GM18861 (cell line): ENCODE data around the gene CERS5.
"Not testable (repeated sequence)": the region's sequence is repeated elsewhere in the genome, so short reads cannot be mapped to it uniquely, and the experiment has no call there.

Experiments used
- ATAC-seq: cut with Tn5 transposase; IDR thresholded peaks from one replicate; pipeline ENCODE4 v1.9.1; 2021; ENCODE audit not compliant: unreplicated experiment

The CERS5 gene

DNA sequence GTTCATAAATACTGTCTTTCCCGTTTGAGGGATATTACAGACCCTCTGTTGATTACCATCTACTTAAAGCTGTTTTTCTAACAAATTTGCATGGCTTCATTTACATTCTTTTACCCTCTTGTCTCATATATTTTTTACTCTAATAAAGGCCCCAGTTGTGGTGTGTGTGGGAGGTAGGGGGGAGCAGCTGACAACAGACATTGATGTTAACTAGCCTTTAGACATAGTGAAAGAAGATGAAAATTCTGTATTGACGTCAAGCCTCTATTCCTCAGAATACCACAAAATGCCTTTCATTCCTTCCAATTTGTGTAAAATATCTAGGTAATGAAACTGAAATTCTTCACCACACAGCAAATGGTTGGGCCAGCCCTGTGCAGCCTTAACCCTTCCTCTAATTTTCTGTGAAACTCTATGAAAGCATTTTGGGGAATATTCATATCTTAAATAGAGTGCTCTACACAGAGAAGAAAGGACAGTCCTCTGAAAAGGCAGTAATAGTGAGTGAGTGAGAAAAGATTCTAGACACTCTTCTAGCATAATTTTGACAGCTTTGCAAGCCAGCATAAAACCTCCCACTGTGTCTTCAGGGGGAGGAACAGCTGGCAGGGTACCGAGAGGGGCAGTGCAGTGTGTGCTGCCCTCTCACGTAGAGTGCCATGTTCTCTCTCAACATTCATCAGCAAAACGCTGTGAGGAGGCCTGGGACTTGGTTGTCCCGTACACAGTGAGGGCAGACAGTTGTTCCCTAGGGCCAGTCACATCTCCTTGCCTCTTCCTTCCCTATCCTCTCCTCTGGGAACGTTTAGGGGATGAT lies 20.1 kb upstream of the CERS5 start:
- no peak for ATAC-seq

DNA sequence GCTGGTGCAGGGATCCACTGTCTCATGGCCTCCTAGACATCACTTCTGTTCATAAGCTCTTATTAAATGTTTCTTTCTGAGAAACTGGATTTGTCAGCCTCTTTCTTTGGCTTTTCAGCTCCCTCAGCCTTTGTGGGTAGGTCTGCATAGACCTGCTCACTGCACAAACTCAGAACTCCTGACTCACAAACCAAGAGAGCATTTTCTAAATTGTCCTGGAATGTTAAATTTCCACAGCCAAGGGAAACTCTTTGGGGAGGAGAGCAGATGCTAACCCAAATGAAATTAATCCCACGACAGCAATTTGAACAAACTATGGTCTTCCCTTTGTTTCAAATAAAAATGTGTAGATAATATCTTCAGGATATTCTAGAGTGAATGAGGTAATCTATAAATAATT lies 19.5 kb upstream of the CERS5 start:
- no peak for ATAC-seq

DNA sequence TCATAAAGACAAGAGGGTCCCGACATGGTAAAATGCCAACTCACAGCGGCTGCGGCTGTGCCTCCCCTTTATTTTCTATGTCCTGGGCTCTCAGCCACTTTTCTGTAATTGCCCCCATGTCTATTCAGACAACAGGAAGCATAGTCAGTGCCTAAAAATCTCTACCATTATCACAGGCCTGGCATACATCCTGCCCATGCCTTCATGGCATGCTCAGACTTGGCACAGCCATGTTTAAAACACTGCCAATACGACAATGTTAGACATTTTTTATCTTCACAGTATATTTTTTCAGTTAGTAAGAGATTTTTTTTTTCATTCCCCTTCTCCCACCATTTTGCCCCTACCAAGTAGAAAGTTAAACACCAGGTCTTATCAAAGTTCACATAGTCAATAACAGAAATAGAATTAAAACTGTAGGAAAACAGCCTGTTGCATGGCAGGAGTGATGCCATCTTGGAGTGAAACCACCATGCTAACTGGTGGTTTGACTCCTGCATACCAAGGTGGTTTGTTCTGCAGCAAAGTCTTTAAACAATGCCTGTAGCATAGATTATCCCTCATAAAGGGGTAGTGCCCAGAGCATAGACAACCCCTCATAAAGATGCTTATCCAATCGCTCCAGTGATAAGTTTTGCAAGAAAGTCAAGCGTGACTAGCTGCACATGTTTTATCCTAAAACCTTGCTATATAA lies 18.9 kb upstream of the CERS5 start:
- ATAC-seq: no peak

DNA sequence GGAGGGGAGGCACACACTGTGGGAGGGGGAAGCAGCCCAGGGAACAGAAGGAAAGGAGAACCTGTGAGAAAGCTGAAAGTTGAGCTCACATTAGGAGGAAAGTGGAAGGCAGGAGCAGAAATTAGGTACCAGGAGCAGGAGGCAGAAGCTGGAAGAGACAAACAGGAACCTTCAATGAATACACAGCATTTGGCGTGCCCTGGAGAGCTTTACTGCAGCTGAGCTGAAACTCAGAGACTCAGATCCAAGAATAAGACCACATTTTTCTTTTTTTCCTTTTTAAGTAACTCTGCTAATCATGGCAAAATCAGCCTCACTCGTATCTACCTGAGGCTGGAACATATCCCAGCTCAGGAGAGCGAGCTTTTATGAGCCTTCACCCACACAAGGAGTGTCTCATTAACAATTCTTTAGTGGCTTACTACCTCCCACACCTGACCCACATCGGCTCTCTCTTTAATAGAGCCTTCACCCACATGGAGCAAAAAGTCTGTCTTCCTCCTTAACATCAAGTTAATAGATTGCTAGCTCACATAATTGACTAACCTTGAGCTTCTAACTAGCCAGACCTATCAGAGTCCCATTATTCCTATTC lies 18.2 kb upstream of the CERS5 start:
- ATAC-seq: no peak

DNA sequence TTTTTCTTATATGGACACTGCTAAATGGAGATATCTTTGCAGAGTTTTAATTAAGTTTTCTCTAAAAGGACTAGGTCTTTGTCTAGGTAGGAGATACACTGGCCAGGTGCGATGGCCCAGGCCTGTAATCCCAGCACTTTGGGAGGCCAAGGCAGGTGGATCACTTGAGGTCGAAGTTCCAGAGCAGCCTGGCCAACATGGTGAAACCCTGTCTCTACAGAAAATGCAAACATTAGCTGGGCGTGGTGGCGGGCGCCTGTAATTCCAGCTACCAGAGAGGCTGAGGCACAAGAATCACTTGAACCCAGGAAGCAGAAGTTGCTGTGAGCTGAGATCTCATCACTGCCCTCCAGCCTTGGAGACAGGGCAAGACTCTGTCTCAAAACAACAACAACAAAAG lies 17.1 kb upstream of the CERS5 start:
- ATAC-seq: no peak

DNA sequence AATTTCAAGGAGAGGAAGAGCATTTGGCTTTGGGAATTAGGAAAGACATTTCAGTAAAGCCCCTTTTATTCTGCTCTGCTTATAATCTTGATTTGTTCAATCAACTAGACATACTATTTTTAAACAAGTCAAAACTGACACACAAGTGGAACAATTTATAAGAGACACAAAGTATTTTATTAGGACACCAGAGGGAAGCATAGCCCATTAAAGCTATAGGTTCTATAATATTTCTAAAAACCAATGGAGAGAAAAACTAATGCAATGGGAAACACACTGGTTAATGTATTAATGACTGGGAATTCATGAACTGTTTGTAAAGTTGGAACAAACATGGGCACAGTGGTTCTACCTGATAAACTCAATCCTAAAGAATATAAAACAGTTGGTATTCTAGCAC lies 15.3 kb upstream of the CERS5 start:
- ATAC-seq: no peak

DNA sequence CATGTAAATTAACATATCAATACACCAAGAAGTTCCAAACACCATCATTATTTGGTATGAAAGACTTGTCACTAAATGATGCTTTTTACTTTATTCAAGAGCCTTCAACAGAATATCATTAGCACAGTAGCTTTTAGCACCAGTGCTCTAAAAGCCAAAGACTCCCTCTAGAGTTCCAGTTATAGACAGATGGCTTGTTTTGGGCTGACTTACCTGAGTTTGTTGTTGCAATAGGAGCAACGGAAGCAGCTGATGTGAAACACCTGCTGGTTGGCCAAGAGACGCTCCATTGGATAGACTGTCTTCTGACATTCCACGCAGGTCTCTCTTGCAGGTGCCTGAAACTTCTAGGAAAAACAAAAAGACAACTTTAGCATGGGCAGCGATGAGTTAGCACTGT lies 14.5 kb upstream of the CERS5 start:
- no peak for ATAC-seq

DNA sequence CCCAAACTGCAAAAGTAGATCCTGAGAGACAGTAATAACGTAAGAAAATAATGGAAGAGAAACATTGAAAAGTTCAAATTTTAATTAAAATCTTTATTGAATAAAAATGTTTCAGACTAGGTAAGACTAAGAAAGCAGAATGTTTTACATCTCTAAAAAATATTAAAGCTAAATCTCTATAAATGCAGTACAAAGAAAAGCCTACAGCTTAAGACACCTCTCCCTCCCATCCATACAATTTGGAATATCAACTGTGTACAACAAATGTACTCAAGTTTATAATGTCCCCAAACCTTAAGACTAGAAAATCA lies 8.5 kb upstream of the CERS5 start:
- no peak for ATAC-seq

DNA sequence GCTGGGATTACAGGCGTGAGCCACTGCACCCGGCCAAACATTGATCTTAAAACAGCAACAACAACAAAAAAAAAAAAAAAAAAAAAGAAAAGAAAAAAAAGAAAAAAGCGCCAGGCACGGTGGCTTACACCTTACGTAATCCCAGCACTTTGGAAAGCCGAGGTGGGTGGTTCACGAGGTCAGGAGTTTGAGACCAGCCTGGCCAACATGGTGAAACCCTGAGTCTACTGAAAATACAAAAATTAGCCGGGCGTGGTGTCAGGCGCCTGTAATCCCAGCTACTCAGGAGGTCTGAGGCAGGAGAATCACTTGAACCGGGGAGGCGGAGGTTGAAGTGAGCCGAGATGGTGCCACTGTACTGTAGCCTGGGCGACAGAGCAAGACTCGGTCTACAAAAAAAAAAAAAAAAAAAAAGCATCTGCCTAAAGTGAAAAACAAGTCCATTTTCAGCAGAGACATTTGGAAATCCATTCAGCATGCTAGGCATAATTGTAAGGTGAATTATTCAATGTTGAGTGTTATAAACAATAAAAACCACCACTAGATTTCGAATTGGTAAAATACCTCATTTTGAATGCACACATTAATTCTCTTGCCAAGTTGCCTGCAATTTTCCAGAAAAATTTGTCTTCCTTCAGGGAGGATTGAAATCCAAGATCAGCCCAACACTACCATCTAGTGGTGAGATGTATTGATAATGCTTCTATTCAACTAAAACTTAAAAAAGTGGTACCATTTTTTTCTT lies 8.0 kb upstream of the CERS5 start:
- ATAC-seq: no peak

DNA sequence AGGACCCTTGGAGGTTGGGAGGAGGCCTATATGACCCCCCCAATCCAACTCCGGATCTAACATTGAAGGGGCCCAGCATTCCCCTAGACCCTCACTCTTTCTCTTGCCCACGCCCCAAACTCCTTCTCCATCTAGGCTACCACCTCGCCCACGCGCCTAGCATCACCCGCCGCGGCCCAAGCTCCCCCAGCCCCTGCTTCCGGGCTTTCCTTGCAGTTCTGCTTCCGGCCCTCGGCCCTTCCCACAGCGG lies 445 bp downstream of the CERS5 start:
- no peak for ATAC-seq

DNA sequence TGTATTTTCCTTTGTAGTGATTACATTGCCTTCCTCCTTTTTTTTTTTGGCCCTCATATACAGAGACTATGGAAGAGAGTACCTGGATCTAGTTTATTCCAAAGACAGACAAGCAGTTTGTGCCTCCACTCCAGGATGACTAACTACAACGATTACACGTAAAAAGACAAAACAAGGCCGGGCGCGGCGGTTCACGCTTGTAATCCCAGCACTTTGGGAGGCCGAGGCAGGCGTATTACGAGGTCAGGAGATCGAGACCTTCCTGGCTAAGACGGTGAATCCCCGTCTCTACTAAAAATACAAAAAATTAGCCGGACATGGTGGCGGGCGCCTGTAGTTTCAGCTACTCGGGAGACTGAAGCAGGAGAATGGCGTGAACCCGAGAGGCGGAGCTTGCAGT lies 2.2 kb downstream of the CERS5 start:
- ATAC-seq: no peak

DNA sequence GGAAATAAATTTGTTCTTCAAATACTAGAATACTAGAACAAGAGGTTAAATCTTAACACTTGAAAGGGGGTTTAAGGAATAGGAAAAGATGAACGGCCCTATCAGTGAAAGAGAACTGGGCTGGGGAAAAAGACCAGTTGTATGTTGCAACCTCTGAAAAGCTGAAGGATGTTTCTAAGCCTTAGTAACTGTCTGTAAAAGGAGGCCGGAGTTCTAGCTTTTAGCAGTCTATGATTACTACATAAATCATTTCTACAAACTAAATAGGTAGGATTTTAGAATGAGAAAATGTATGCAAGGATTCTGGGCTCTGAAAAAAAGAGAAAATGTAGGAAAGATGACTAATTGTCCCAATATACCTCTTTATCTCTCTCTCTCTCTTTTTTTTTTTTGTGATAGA lies 4.9 kb downstream of the CERS5 start:
- ATAC-seq: no peak

DNA sequence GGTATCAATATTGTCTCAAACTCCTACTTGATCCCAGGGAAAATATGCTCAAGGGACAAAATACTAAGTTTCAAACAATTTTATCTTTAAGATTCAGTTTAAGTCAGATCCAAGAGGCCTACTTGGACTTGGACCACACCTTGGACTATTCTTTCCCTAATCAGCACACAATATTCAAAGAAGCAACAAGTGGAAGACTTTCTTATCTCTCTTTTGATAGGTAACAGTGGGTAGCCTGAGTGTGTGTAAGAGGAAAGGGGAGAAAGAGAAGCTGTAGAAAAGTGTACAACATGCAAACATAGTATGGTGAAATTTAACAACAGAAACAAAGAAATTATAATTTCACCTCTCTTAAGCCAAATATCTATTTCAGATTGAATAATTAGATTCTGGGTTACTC lies 6.5 kb downstream of the CERS5 start:
- ATAC-seq: no peak

DNA sequence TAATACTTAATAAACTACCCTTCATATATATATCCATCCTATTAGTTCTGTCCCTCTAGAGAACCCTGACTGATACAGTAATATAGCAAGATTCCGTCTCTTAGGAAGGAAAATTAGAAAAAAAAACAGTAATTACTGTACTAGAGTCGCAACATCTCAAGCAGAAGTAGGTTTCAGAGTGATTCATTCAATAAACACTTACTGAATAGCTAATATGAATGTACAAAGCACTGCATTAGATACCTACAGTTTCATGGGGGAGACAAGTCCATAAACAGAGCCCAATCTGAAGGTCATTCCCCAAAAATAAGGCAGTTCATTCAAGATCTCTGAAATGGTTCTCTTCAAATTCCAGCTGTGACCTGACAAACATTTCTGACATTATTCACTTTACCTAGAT lies 9.9 kb downstream of the CERS5 start:
- no peak for ATAC-seq

DNA sequence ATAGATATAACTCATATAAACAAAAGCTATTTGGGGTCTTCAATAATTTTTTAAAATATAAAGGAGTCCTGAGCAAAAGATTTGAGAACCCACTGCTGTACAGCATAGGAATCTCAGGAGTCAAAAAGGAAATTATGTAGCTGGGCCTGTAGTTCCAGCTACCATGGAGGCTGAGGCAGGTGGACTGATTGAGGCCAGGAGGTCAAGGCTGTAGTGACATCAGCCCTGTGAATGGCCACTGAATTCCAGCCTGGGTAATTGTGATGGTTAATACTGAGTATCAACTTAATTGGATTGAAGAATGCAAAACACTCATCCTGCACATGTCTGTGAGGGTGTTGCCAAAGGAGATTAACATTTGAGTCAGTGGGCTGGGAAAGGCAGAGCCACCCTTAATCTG lies 10.5 kb downstream of the CERS5 start:
- no peak for ATAC-seq

DNA sequence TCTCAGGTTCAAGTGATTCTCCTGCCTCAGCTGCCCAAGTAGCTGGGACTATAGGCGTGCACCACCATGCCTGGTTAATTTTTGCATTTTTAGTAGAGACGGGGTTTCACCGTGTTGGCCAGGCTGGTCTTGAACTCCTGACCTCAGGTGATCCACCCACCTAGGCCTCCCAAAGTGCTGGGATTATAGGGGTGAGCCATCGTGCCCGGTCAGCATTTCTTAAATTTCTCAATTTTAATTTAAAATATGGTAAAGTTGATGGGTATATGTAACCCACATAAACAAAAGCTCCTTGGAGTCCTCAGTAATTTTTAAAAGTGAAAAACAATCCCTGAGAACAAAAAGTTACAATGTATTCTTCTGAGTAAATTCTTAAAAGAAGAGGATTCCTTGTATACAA lies 12.2 kb downstream of the CERS5 start:
- not testable (repeated sequence) for ATAC-seq

DNA sequence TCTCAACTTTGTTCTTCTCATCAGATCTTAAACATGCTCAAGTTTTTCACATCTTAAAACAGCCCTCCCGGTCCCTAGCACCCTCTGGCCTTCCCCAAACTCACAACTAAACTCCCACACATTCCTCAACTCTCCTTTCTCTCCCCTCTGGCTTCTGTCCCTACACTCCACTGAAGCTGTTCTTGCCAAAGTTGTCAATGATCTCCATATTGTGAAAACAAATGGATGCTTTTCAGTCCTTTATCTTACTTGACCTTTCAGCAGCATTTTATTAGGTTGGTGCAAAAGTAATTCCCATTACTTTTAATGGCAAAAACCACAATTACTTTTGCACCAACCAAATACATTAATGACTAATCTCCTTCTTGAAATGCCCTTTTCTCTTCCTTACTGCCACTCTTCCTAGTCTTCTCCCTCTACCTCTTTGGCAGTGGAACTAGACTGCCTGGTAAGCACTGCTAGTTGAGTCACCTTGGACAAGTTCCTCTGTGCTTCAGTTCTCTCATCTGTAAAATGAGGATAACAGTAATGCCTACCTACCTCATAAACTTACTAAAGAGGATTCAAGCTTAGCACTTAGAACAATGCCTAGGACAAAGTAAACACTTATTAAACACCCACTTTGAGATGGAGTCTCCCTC lies 16.0 kb downstream of the CERS5 start:
- no peak for ATAC-seq

DNA sequence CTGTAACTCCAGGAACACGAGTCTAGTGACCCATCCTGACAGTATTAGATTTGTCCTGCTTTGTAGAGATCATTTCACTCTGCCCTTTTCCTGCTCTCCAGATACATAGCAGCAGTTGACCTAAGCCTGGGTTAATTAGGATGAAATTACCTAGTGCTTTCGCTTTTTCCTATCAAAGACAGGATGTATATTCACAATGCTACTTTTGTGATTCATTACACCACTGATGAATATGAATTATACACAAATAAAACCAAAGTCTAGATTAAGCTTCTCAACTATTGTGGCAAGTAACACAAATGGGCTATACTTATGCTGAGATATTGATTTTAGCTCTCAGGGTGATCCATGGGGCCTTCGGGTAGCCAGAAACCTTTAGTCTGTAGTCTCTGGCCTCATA lies 17.9 kb downstream of the CERS5 start:
- no peak for ATAC-seq

DNA sequence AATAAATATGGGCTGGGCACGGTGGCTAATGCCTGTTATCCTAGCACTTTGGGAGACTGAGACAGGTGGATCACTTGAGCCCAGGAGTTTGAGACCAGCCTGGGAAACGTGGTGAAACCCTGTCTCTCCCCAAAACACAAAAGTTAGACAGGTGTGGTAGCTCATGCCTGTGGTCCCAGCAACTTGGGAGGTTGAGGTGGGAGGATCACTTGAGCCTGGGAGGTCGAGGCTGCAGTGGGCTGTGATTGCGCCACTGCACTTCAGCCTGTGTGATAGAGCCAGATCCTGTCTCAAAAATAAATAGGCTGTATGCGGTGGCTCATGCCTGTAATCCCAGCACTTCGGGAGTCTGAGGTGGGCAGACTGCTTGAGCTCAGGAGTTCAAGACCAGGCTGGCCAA lies 19.2 kb downstream of the CERS5 start:
- not testable (repeated sequence) for ATAC-seq

DNA sequence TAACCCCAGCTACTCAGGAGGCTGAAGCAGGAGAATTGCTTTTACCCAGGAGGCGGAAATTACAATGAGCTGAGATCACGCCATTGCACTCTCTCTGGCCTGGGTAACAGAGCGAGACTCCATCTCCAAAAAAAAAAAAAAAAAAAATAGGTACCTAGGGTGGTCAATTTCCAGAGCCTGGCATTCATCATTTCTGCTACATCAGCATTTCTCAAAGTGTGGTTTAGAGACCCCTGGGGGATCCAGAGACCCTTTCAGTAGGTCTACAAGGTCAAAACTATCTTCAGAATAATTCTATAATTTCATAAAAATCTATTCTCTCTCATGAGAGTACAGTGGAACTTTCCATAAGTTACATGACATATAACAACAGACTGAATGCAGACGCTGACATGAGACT lies 19.9 kb downstream of the CERS5 start:
- no peak for ATAC-seq

DNA sequence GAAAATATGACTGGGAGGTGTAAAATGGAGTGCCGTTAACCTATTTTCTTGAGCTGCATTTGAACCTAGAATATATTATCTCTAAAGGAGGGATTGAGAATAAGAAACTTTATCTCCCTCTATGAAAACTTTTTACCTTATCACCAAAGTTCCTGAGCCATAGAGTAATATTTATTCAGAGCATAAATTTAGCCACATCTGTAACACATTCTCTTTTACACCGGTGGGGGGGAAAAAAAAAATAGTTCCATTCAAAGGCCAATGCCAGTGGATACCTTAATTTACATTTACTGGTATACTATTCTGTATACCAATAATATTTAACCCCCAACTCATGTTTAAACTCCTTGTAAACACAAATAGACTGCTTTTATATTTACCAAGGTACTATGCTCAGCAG lies 21.7 kb downstream of the CERS5 start:
- no peak for ATAC-seq

DNA sequence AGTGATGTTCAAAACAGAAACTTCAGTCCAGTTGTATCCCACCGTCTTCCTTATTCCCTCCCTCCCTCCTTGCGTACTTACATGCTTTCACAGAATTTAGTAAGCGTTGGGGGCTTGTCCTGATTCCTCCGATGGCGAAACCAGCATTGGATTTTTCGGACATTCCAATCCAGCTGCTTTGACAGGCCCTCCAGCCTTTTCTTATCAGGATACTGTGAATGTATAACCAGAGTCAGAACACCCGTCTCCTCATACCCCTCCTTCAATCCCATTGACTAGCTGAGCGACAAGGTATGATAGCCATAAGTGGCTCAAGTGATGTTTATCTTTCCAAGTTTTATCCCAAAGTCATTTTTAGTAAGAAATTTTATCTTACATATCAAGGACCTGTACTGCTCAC lies 24.2 kb downstream of the CERS5 start:
- no peak for ATAC-seq
